Fibroblast of skin of left quadriceps (primary cell): Measurements from ENCODE around the gene PAX2.

Experiments
- DNase-seq, 2 experiments: peaks; one replicate each; pipeline ENCODE4 v3.0.0-alpha.2; 2013; ENCODE audit warnings: low read depth in 2 of 2

PAX2 gene

GRCh38 chr10:100739517-100740368 is 5.6 kb upstream of the PAX2 start:
- no peak for DNase-seq

GRCh38 chr10:100740476-100741377 is 4.7 kb upstream of the PAX2 start:
- no peak for DNase-seq

GRCh38 chr10:100741378-100742075 is 3.9 kb upstream of the PAX2 start:
- no peak for DNase-seq

GRCh38 chr10:100742076-100742771 is 3.2 kb upstream of the PAX2 start:
- no peak for DNase-seq

GRCh38 chr10:100742936-100743335 is 2.4 kb upstream of the PAX2 start:
- DNase-seq: no peak

- DNase-seq: peak in 1 of 2 experiments; percentile 15
Measured at GRCh38 chr10:100743626-100744135, 1.7 kb upstream of the PAX2 start.

GRCh38 chr10:100744136-100744986 is 1.0 kb upstream of the PAX2 start:
- DNase-seq: no peak

- no peak for DNase-seq
Measured at GRCh38 chr10:100745882-100746783, 751 bp downstream of the PAX2 start.

GRCh38 chr10:100746784-100747455 is 1.5 kb downstream of the PAX2 start:
- no peak for DNase-seq

- no peak for DNase-seq
Measured at GRCh38 chr10:100747456-100748230, 2.3 kb downstream of the PAX2 start.

- DNase-seq: no peak
Measured at GRCh38 chr10:100748231-100749058, 3.1 kb downstream of the PAX2 start.

- DNase-seq: no peak
Measured at GRCh38 chr10:100749059-100749308, 3.6 kb downstream of the PAX2 start.

- DNase-seq: no peak
Measured at GRCh38 chr10:100749309-100750217, 4.2 kb downstream of the PAX2 start.

GRCh38 chr10:100750291-100751210 is 5.2 kb downstream of the PAX2 start:
- no peak for DNase-seq
